ENCODE measurements around the gene GPR107. TPM values are rescaled to one million over a fixed set of nuclear protein-coding genes. Genes with fewer than 3 reads are reported as not detected.

GPR107 gene
- total RNA-seq, 4 donors from 2014 or later: 28.1 to 34.5 (median 32.9) TPM

DNA sequence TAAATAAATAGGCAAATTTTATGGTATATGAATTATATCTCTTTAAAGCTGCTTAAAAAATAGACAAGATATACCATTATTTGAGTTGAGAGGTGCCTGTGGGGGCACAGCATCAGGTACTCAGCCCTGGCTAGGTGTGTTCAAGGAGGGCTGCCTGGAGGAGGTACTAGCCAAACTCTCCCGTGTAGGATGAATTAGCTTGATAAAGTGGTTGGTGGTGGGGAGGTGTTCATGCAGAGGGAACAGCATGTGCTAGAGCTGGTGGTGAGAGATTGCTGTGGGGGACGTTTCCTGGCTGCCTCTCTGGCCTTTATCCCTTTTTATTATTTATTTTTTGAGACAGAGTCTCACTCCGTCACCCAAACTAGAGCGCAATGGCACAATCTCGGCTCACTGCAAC is 95.3 kb downstream of the GPR107 start:
- no peak overlapping the region for H3K4me3 ChIP-seq (ENCODE audit: low read depth, poor library complexity, severe bottlenecking)
- TF ChIP-seq POLR2A (IDR thresholded peaks at IDR 0.05): no peak
- TF ChIP-seq, protein P1, sequence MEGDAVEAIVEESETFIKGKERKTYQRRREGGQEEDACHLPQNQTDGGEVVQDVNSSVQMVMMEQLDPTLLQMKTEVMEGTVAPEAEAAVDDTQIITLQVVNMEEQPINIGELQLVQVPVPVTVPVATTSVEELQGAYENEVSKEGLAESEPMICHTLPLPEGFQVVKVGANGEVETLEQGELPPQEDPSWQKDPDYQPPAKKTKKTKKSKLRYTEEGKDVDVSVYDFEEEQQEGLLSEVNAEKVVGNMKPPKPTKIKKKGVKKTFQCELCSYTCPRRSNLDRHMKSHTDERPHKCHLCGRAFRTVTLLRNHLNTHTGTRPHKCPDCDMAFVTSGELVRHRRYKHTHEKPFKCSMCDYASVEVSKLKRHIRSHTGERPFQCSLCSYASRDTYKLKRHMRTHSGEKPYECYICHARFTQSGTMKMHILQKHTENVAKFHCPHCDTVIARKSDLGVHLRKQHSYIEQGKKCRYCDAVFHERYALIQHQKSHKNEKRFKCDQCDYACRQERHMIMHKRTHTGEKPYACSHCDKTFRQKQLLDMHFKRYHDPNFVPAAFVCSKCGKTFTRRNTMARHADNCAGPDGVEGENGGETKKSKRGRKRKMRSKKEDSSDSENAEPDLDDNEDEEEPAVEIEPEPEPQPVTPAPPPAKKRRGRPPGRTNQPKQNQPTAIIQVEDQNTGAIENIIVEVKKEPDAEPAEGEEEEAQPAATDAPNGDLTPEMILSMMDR (IDR thresholded peaks at IDR 0.05): no peak
- WGBS, 2 donors: 67 to 87% methylated on average over 5 of the region's 5 CpGs
- DNase-seq (ENCODE audit: low spot score in 2 of 2): no peak
- intact Hi-C loops (cut with DNase I; ENCODE audit: low total_unique reads): no loop called here

DNA sequence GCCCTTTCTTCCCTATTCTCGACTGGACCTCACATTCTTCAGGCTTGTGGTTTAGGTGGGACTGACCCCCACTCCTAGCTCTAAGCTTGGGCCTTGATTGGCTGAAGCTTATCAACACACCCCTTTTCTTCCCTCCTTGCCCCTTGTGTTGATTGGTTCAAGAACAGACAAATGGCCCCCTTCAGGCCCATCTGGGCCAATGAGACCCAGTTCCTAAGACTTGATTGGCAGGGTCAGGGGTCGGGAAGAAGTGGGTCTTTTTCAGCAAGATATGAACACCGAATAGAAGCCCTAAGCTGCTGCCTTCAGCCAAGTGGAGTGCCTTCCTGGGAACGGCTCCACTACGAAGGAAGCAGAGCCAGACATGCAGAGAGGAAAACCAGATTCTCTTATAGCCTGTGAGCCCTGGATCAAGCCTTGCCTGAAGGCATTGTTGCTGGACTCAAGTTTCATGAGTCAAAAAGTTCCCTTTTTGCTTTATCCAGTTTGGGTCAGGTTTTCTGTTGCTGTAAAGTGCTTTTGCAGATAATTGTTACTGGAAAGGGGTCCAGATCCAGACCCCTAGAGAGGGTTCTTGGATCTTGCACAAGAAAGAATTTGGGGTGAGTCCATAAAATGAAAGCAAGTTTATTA is 96.1 kb downstream of the GPR107 start:
- intact Hi-C loops (cut with DNase I; ENCODE audit: low total_unique reads): no loop called here
- no peak for DNase-seq (ENCODE audit: low spot score in 2 of 2)
- no peak overlapping the region for H3K4me3 ChIP-seq (ENCODE audit: low read depth, poor library complexity, severe bottlenecking)
- no peak for TF ChIP-seq POLR2A (IDR thresholded peaks at IDR 0.05)
- TF ChIP-seq, protein P1 (IDR thresholded peaks at IDR 0.05): no peak
- 81 to 85% methylated on average over 5 of the region's 5 CpGs for WGBS, 2 donors

DNA sequence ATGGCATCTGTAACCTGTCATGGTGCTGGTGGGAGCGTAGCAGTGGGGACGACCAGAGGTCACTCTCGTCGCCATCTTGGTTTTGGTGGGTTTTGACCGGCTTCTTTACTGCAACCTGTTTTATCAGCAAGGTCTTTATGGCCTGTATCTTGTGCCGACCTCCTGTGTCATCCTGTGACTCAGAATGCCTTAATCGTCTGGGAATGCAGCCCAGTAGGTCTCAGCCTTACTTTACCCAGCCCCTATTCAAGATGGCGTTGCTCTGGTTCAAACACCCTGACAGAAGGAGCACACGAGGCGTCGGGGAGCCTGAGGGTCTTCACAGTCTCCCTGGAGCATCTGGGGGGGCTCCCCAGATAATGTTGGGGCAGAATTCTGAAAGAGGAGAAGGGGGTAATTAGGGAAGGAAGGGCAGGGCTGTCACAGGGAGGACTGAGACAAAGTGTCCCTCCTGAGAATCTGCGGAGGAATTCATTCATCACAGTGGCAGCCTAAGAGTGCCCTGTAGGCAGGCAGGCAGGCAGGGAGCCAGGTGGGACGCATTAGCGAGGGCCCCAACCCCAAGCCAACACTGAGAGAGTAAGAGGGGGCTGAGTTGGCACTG is 97.2 kb downstream of the GPR107 start:
- intact Hi-C loops (cut with DNase I; ENCODE audit: low total_unique reads): no loop called here
- no peak for DNase-seq (ENCODE audit: low spot score in 2 of 2)
- no peak overlapping the region for H3K4me3 ChIP-seq (ENCODE audit: low read depth, poor library complexity, severe bottlenecking)
- WGBS, 2 donors: 68 to 75% methylated on average over 14 of the region's 14 CpGs
- TF ChIP-seq, protein P1 (IDR thresholded peaks at IDR 0.05): no peak
- no peak for TF ChIP-seq POLR2A (IDR thresholded peaks at IDR 0.05)

DNA sequence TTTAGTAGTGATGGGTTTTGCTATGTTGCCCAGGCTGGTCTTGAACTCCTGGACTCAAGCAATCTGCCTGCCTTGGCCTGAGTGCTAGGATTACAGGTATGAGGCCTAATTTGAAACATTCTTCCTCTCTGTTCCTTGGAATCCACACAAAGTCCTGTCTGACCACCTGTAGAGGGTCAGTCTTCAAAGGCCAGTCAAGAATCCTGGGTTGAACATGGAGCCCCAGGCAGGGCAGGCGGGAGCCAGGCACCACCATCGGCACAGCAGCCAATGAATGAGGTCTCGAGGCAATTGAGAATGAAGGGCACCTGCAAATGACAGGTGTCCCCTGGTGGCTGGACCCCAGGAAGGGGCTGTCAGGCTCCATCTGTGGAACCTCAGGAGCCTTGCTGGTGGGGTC is 101.1 kb downstream of the GPR107 start:
- no peak overlapping the region for H3K4me3 ChIP-seq (ENCODE audit: low read depth, poor library complexity, severe bottlenecking)
- no peak for TF ChIP-seq POLR2A (IDR thresholded peaks at IDR 0.05)
- TF ChIP-seq, protein P1 (IDR thresholded peaks at IDR 0.05): no peak
- 85 to 90% methylated on average over 3 of the region's 3 CpGs for WGBS, 2 donors
- DNase-seq (ENCODE audit: low spot score in 2 of 2): no peak
- intact Hi-C loops (cut with DNase I; ENCODE audit: low total_unique reads): no loop called here

DNA sequence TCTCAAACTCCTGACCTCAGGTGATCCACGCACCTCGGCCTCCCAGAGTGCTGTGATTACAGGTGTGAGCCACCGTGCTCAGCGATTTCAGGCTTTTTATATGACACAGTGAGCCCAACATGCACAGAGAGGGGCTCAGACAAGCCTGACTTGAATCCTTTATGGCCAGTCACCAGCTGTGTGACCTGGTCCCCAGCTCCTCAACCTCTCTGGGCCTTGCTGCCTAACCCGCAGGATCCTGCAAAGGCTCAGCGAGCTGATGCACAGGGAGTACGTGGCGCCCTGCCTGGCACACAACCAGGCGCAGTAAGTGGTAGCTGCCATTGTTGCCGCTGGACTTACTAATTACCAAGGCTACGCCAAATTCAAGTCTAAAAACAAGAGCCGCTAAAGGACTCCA is 101.9 kb downstream of the GPR107 start:
- TF ChIP-seq POLR2A (IDR thresholded peaks at IDR 0.05): no peak
- TF ChIP-seq, protein P1 (IDR thresholded peaks at IDR 0.05): no peak
- 90 to 98% methylated on average over 12 of the region's 12 CpGs for WGBS, 2 donors
- intact Hi-C loops (cut with DNase I; ENCODE audit: low total_unique reads): no loop called here
- no peak overlapping the region for H3K4me3 ChIP-seq (ENCODE audit: low read depth, poor library complexity, severe bottlenecking)
- DNase-seq (ENCODE audit: low spot score in 2 of 2): no peak

All from lower leg skin (tissue), 4 donors.